TTC549 (cell line): Measurements from ENCODE around the gene AP1AR.
"Not testable (repeated sequence)": the region's sequence is repeated elsewhere in the genome, so short reads cannot be mapped to it uniquely, and the experiment has no call there.

Source experiments
- FAIRE-seq: peaks from 2 replicates; lab custom pipeline; 2012; peaks lifted over from hg19 to GRCh38; lab: Jason Lieb, UNC

The AP1AR gene

DNA sequence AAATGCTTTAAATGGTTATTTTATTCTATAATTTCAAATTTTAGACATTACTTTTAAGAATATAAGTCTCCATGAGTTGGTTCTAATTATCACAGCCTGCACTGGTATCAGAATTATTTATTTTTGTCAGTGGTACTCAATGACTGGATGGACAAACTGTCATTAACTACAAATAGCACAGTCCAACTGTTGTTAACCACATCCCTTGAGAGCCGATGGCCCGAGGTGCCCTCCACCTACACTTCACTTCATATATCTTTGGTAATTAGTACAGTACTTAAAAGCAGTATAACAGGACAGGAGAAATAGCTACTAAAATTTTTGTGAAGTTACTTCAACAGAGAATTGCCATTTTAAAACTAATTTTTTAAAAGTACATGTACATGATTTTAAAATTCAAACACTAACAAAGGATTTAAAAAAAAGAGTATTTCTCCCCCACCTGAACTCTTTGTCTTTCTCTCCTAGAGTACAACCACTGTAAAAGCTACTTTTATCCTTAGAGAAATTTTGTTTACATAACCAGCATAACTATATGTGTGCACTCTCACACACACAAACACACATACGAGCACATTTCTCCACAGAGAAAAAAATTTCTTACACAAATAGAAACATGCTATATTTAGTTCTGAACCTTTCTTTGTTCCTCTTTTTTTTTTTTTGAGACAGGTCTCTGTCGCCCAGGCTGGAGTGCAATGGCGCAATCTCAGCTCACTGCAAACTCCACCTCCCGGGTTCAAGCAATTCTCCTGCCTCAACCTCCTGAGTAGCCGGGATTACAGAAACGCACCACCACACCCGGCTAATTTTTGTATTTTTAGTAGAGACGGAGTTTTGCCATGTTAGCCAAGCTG is 47.7 kb downstream of the AP1AR start:
- FAIRE-seq: no peak

DNA sequence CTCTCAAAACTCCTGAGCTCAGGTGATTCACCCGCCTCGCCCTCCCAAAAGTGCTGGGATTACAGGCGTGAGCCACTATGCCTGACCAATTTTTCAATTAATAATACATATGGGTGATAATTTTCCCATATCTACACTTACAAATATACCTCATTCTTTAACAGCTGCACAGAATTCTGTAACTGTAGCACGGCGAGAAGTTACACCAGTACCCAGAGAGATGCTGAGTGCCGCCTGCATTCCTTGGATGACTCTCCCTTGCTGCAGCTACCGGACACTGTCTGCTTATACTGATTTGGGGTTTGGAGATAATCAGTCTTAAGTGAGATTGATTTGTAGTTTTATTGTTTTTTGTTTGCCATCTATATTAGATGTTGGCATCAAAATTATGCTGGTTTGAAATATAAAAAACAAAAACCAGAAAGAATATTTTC is 48.3 kb downstream of the AP1AR start:
- no peak for FAIRE-seq

DNA sequence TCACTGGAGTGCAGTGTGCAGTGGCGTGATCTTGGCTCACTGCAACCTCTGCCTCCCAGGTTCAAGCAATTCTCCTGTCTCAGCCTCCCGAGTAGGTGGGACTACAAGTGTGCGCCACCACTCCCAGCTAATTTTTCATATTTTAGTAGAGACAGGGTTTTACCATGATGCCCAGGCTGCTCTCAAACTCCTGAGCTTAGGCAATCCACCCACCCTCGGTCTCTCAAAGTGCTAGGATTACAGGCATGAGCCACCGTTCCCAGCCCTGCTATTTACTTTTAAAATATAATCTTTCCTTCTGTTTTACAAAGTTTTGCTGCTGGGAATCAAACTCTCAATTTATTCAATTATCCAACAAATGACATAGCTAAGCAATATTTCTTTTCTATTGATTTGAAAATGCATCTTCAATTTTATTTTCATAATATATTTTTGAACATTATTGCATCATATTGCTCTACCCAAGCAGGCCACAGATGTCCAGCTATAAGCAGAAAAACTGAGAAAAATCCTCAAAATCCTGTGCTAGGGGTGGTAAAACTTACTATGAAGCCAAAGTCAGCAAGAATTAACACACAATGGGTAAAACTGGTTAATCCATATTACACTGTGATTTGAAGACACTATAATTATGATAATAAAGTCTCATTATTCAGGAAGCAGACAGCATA is 48.9 kb downstream of the AP1AR start:
- no peak for FAIRE-seq

DNA sequence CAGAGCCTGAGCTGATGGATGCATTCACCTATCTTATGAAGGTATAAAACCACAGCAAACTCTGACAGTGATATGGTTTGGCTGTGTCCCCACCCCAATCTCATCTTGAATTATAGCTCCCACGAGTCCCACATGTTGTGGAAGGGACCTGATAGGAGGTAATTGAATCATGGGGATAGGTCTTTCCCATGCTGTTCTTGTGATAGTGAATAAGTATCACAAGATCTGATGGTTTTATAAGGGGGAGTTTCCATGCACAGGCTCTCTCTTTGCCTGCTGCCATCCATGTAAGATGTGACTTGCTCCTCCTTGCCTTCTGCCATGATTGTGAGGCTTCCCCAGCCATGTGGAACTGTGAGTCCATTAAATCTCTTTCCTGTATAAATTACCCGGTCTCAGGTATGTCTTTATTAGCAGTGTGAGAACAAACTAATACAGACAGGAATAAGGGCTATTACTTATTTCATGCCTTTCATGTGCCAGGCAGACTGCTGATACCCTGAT is 50.4 kb downstream of the AP1AR start:
- FAIRE-seq: not testable (repeated sequence)

DNA sequence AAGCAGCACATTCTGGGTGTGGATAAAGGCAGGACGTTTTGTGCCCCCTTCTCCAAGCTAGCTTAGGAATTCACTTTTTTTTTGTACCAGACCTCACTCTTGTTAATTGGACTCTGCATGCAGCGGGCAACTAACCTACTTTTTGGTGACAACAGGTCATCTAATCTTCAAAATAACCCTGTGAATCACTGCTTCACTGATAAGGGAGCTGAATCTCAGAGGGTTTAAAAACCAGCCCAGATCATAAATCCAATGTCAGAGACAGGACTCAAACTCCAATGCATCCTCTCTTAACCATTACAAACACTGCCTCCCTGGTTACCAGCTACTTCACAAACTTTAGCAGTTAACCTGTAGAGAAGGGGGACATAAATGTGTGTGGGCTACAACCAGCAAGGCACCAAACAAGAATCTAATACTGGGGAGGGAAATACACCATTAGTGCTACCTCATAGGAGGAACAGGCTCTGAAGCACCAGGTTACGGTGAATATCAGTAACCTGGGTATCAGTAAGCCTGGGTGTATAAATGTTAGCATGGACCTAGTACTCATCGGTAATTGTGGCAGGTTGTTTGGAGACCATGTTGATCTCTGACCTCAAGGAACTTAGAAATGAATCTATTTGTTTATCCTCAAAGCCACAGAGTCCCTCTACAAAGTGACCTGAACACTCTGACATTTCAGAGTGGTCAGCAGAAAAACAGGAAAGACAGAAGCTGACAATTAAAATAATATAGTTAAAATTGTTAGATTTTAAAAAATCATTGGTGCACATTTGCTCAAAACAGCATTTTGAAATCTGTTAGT is 51.5 kb downstream of the AP1AR start:
- FAIRE-seq: no peak

DNA sequence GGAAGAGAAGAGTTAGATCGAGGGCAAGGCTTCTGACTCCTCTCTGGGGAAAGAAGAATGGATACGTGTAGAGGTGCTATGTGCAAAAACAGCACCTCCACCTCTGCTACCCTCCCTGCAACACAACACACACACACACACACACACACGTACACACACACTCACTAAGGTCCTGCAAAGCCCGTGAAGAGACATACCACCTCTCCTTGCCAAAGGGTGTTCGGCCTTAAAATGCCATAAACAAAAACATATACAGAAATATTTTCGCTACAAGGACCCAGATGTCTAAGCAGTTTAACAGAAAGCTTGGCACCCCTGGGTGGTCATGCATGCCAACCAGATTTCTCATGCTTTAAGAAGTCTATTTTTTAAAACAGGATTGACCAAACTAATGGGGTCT is 52.6 kb downstream of the AP1AR start:
- no peak for FAIRE-seq

DNA sequence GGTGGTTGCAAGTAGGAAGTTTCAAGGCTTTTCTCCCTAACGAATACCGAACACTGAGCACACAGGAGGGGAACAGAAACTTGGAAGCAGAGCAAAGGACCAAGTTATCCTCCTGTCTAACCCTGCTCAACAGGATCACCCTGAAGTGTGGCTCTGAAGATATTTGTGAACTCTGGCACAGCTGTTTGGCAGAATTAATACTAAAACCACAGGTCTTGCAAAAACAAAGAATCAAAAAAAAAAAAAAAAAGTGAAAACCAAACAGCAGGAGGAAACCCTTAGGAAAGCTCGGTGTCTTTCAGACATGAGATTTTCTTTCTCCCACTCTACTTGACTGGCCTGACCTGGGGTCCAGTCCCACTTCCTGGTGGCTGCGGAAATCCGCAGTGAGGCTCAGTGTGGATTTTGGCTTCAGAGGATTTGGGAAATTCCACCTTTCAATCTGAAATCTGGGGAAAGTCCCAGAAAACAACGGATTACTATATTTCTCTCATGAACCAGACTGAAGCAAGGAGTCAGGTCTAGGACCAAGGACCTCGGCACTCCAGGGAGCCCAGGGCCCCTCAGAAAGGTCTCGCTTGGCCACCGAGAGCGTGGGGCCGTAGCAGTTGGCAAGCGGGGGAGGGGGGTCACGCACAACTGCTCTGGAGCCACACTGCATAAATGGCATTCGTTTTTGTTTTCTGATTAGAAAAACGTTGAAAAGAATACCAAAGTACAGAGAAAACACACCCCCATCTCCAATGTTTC is 53.2 kb downstream of the AP1AR start:
- no peak for FAIRE-seq

DNA sequence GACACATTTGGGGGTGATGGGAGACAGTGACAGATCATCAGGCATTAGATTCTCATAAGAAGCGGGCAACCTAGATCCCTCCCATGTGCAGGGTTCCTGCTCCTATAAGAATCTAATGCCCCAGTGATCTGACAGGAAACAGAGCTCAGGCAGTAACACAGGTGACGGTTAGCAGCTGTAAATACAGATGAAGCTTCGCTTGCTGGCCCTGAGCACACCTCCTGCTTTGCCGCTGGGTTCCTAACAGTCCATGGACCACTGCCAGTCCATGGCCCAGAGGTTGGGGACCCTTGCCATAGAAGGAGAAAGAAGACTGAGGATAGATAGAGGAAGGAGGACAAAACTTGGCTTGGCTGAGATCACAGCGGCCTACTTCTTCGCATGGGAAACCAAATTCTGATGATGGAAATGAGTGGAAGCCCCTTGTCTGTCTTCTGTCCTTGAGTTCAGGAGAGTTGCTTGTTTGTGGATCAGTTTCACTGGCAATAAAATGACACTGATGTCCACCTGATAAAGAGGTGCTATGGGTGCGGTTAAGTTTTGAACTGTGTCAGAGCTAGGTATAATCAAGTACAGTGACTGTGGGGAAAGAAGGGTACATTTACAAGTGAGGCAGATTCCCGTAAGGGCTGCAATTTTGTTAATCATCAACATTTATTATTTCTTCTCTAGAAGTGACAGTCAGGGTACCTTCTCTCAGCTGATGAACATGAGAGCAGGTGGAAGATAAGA is 55.8 kb downstream of the AP1AR start:
- FAIRE-seq: no peak

DNA sequence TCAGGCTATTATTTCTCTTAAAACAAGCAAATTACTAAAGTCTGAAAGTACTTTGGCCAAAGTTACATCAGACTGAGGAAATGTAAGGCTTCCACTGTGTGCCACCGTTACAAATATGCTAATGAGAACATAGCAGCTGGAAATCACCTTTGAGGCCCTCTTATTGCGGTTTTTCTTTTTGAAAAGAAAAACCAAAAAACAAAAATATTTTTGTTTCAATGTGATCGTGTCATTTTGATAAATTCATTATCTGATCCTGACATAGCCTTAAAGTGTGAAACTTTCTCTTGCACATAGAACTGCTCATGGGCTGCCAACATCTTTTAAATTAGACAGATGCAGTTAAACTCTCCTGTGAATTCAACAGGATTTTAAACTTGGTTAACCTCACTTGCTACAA is 56.9 kb downstream of the AP1AR start:
- no peak for FAIRE-seq

DNA sequence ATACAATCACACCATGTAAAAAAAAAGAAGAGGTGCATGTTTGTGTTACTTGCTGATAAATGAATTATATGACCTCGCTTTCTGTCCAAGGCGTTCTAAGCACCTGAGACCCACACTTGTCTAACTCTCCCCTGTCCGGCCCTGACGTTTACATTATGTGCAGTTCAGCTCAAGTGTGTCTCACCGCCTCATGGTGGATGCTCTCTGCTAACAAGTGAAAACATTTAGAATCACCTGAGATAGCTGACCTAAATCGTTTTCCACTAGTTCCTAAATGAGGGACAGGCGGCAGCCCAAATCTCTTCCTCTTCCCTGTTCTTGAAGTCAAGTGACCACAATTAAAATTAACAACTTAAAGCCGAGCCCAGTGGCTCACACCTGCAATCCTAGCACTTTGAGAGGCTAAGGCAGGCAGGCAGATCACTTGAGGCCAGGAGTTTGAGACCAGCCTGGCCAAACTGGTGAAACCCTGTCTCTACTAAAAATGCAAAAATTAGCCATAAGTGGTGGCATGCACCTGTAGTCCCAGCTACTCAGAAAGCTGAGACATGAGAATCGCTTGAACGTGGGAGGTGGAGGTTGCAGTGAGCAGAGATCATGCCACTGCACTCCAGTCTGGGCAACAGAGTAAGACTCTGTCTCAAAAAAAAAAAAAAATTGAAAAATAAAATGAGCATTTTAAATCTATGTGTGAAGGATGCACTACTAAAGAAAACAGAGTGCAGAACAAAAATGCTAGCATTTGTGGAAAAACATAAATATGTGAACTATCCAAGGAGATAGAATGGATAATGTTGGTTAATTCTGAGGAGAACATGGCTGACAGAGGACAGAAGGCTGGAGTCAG is 58.0 kb downstream of the AP1AR start:
- no peak for FAIRE-seq

DNA sequence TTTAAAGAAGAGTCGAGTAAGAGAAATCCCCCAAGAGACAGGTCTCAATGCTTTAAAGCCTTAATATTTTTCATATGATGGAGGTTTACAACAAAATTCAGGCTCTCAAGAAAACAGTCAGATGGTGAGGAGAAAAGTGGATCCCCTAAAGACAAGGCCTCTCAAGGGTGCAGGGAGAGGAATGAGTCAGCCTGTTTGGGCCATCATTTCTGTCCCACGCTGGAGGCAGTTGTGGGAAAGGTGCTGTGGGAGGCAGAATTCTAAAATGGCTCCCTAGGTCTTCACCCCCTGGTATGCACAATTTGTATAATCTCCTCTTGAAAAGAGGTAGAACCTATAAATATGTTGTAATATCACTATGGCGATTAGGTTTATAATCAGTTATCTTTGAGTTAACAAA is 58.8 kb downstream of the AP1AR start:
- no peak for FAIRE-seq

DNA sequence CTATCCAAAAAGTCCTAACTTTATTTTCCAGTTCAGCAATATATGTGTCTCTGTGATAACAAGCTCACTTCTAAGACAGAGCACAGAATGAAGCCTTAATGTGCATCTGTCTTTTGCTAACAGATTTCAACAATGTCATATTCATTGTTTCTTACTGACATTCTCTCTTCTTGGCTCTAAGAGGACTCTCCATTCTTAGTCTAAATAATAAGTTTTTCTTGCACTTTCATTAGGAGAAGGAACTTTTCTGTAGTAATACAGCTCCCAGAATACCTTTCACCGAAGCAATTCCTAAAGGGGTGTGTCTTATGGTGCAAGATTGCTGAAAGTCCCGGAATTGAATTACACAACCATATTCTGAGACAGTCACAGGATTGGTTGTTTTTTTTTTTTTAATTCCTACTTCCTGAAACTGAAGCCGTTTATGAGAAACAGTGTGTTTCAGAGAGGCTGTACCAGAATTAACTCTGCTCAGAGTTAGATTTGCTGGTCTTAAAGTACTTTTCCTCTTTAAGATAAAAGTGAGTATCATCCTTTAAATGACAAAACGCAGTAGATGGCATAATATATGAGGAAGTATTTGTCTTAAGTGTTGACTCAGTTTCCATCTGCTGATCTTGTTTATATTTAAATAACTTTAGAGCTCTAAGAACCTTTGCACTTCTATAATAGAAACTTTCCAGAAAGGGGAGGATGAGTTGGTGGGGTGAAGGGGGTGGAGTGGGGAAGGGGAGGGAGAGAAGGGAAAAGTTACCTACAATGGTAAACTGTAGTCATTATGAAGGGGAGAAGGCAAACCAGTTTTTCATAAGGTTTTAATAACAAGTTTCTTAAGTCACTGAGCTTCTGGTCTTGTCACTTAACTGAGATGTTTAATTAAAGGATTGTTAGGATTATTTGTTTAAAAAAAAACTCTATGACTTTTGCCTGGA is 65.6 kb downstream of the AP1AR start, which contains the start of gene ALPK1:
TSS of gene ALPK1 (plus strand) at position 421 of the 932 bp plus-strand sequence.
- FAIRE-seq: no peak

DNA sequence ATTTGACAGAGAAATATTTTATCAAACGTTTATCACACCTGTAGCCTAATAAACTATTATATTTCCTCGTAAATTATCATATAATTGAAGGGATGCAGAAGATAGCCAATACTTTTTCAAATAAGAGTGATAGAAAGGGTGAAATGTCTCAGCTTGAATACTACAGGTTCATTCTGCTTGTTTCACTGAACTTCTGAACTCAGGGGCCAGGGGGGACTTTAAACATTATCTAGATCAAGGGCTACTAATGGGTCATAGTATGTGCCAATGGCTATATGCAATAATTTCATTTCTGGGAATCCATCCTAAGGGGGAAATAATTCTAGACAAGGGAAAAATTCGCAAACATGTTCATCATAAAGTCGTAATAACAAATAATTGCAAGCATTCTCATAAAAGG is 68.1 kb downstream of the AP1AR start:
- no peak for FAIRE-seq

DNA sequence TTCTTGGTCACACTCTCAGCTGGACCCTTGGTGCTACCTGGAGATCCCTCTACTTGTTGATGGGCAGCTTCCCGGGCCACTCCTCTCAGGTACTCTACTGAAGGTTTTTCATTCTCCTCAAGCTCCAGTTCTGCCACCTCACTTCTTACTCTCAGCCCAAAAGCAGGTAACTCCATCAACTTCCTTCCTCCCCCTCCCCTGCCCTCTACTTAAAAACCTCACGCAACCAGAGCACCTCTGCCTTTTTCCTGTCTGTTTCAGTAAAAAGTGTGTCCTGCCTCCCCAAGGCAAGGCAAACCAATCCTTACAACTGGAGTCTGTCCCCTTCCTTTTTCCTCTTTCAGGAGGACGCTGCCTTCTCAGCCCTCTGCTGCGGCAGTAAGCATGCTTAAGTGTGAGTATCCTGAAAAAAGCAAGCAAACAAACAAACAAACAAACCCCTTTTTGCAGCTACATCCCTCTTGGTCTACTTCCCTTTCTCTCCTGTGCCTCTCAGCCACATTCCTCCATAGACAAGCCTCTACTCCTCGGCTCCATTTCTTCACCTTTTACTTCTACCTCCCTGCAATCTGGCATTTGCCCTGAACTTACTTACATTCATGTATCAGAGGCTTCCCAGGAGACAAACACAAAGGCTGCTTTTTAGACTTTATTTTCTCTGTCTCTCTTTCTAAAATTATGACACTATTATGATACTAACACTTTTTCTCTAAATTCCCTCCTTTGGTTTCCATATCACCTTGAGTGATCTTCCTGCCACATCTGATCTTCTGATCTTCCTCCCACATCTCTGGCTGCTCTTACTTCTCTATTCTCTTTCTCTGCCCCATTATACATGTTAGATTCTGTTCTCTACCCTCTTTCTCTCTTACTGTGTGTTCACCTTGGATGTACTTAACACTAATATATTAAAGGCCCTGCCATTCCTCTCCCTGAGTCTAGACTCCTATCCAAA is 71.0 kb downstream of the AP1AR start:
- no peak for FAIRE-seq

DNA sequence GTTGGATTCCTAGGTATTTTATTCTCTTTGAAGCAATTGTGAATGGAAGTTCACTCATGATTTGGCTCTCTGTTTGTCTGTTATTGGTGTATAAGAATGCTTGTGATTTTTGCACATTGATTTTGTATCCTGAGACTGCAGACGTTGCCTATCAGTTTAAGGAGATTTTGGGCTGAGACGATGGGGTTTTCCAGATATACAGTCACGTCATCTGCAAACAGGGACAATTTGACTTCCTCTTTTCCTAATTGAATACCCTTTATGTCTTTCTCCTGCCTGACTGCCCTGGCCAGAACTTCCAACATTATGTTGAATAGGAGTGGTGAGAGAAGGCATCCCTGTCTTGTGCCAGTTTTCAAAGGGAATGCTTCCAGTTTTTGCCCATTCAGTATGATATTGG is 73.9 kb downstream of the AP1AR start:
- not testable (repeated sequence) for FAIRE-seq

DNA sequence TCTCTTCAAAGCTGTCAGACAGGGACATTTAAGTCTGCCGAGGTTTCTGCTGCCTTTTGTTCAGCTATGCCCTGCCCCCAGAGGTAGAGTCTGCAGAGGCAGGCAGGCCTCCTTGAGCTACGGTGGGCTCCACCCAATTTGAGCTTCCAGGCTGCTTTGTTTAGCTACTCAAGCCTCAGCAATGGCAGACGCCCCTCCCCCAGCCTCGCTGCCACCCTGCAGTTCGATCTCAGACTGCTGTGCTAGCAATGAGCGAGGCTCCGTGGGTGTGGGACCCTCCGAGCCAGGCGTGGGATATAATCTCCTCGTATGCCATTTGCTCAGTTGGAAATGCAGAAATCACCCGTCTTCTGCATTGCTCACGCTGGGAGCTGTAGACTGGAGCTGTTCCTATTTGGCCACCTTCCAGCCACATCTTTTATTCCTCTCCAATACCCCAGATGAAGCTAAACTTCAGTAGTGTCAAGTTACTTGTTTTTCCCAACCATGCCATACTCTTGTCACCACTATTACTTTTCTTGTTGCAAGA is 77.7 kb downstream of the AP1AR start:
- not testable (repeated sequence) for FAIRE-seq

DNA sequence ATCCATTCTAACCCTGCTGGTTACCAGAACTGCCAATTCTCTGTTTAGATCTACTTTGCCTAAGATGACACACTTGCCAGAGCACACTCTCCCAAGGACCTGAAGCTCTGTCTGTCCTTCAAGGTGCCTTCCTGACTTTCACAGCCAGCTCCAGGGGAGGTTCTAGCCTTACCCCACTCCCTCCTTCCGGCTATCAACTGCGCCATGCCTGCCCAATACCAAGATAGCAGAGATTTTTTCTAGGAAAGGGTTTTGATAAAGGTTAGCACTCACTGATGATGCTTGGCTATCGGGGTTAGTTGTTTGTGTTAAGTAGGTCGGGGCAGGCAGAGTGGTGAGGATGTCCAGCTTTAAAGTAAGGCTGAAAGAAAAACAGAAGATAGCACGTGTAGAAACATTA is 79.9 kb downstream of the AP1AR start:
- FAIRE-seq: no peak
